HCT116 (cell line): ENCODE measurements around the gene SLC39A12. TPM values are rescaled to one million over a fixed set of nuclear protein-coding genes. Genes with fewer than 3 reads are reported as not detected.

Experiments used
- ATAC-seq: fragments of 200-7000 bp; cut with Tn5 transposase; 2 replicates; pipeline ENCODE4 v1.9.1; 2020; ENCODE audit warnings: mild to moderate bottlenecking, moderate library complexity
- BruUV-seq: library from RNA; stranded (reverse); fragments of 400-500 nt; replicated peaks from 2 replicates; lab custom pipeline; 2021; lab: Mats Ljungman, UMichigan
- CTCF ChIA-PET: fragments of 300-600 bp; sonication (Branson Sonifier 250); formaldehyde crosslinking; loops from one replicate; lab custom pipeline; 2021; ENCODE audit warnings: antibody characterized with exemption; lab: Charles Lee
- POLR2A ChIA-PET: fragments of 300-600, 350-600 bp; sonication (Branson Sonifier 250); formaldehyde crosslinking; loops from one replicate; lab custom pipeline; 2021; ENCODE audit warnings: antibody characterized with exemption; lab: Charles Lee
- RAD21 ChIA-PET, 2 experiments: fragments of 300-600 bp; sonication (Branson Sonifier 250); formaldehyde crosslinking; loops; one replicate each; lab custom pipeline; 2023; ENCODE audit warnings: low total read pairs in 2 of 2; ENCODE audit not compliant: uncharacterized antibody in 2 of 2, unreplicated experiment in 2 of 2, low non-redundant PET in 1 of 2; lab: Charles Lee
- DNase-seq: peaks from one replicate; pipeline ENCODE4 v3.0.0-alpha.2; 2010; ENCODE audit warnings: low read depth, low spot score
- H2AFZ ChIP-seq: fragments of 200-600 bp; shearing (Covaris generic), sonication (generic); 2 replicates; pipeline ENCODE4 v1.6.1; 2017; ENCODE audit warnings: low read depth, mixed run types, mixed read lengths, antibody characterized with exemption, low read length; ENCODE audit not compliant: poor library complexity, severe bottlenecking
- H3K27ac ChIP-seq: 2 replicates; pipeline ENCODE4 v1.5.1; 2012; ENCODE audit warnings: low read depth, low read length
- H3K27me3 ChIP-seq: fragments of 200-600 bp; sonication (generic); 2 replicates; pipeline ENCODE4 v1.6.1; 2016; ENCODE audit warnings: mixed run types, low read length, mixed read lengths; ENCODE audit not compliant: insufficient read depth
- H3K36me3 ChIP-seq, 2 experiments: fragments of 200-500 bp in 1 of 2; fragments of 200-600 bp in 1 of 2; sonication (Bioruptor generic) in 1 of 2; sonication (generic) in 1 of 2; 2 replicates each; pipeline versions ENCODE4 v1.5.1 to v1.6.1; 2014 to 2016; ENCODE audit warnings: low read length in 2 of 2, inconsistent platforms in 1 of 2, mixed read lengths in 1 of 2, mixed run types in 1 of 2; ENCODE audit not compliant: insufficient read depth in 2 of 2, control insufficient read depth in 1 of 2
- H3K4me1 ChIP-seq, 2 experiments: fragments of 200-600 bp in 1 of 2; sonication (generic) in 1 of 2; 2 replicates each; pipeline versions ENCODE4 v1.5.1 to v1.6.1; 2012 to 2017; ENCODE audit warnings: low read length in 2 of 2, inconsistent platforms in 1 of 2, mild to moderate bottlenecking in 1 of 2, mixed read lengths in 1 of 2, mixed run types in 1 of 2, moderate library complexity in 1 of 2; ENCODE audit not compliant: insufficient read depth in 2 of 2, control insufficient read depth in 1 of 2
- H3K4me2 ChIP-seq: fragments of 200-600 bp; sonication (generic); 2 replicates; pipeline ENCODE4 v1.6.1; 2017; ENCODE audit warnings: mixed run types, low read length, mixed read lengths
- H3K4me3 ChIP-seq, 2 experiments: fragments of 200-600 bp in 1 of 2; sonication (generic) in 1 of 2; replicated peaks in 1 of 2; 2 replicates each; pipeline ENCODE4 v1.5.1; 2011 to 2016; ENCODE audit warnings: low read length in 2 of 2, control low read depth in 1 of 2, low read depth in 1 of 2, mild to moderate bottlenecking in 1 of 2, mixed read lengths in 1 of 2, mixed run types in 1 of 2
- H3K79me2 ChIP-seq: fragments of 200-600 bp; sonication (generic); 2 replicates; pipeline ENCODE4 v1.6.1; 2017; ENCODE audit warnings: mild to moderate bottlenecking, mixed run types, low read length, moderate library complexity, mixed read lengths; ENCODE audit not compliant: insufficient read depth
- H3K9ac ChIP-seq: fragments of 200-600 bp; sonication (generic); 2 replicates; pipeline ENCODE4 v1.6.1; 2016; ENCODE audit warnings: low read length, mixed read lengths
- H3K9me2 ChIP-seq: fragments of 200-600 bp; sonication (generic), shearing (Covaris generic); 2 replicates; pipeline ENCODE4 v1.6.1; 2017; ENCODE audit warnings: mixed run types, mild to moderate bottlenecking, moderate library complexity; ENCODE audit not compliant: insufficient read depth
- H3K9me3 ChIP-seq, 2 experiments: fragments of 200-500 bp in 1 of 2; fragments of 200-600 bp in 1 of 2; sonication (Bioruptor generic) in 1 of 2; sonication (generic) in 1 of 2; 2 replicates each; pipeline ENCODE4 v1.6.1; 2014 to 2017; ENCODE audit warnings: low read length in 2 of 2, mixed read lengths in 2 of 2, inconsistent platforms in 1 of 2, low read depth in 1 of 2, mild to moderate bottlenecking in 1 of 2, mixed run types in 1 of 2, moderate library complexity in 1 of 2; ENCODE audit not compliant: control insufficient read depth in 1 of 2, insufficient read depth in 1 of 2
- H4K20me1 ChIP-seq: fragments of 200-600 bp; sonication (generic), shearing (Covaris generic); 2 replicates; pipeline ENCODE4 v1.6.1; 2017; ENCODE audit warnings: mixed run types, mild to moderate bottlenecking, moderate library complexity; ENCODE audit not compliant: insufficient read depth
- CBX3 ChIP-seq: IDR thresholded peaks from 2 replicates; pipeline ENCODE4 v1.6.1; 2012; ENCODE audit warnings: low read depth
- ELF1 ChIP-seq: IDR thresholded peaks from 2 replicates; pipeline ENCODE4 v1.6.1; 2012; ENCODE audit warnings: low read depth, borderline replicate concordance
- EZH2 ChIP-seq: fragments of 200-600 bp; sonication (generic); IDR thresholded peaks from 2 replicates; pipeline ENCODE4 v1.6.1; 2017; ENCODE audit warnings: antibody characterized with exemption, mixed run types
- EZH2phosphoT487 ChIP-seq: fragments of 200-600 bp; IDR thresholded peaks from 2 replicates; pipeline ENCODE4 v1.6.1; 2018; ENCODE audit warnings: antibody characterized with exemption, borderline replicate concordance
- FOSL1 ChIP-seq: IDR thresholded peaks from 2 replicates; pipeline ENCODE4 v1.6.1; 2012; ENCODE audit warnings: low read depth
- RAD21 ChIP-seq: IDR thresholded peaks from 2 replicates; pipeline ENCODE4 v1.6.1; 2012; ENCODE audit warnings: low read depth, mild to moderate bottlenecking
- SRF ChIP-seq: IDR thresholded peaks from 2 replicates; pipeline ENCODE4 v1.6.1; 2012; ENCODE audit warnings: low read depth
- ZFX ChIP-seq: fragments of 450-650 bp; IDR thresholded peaks from 2 replicates; pipeline ENCODE4 v1.6.1; 2017
- ZNF274 ChIP-seq: fragments of 200-500 bp; sonication (Bioruptor generic); IDR thresholded peaks from 2 replicates; pipeline ENCODE4 v1.6.1; 2014; ENCODE audit warnings: mild to moderate bottlenecking, low read depth, low read length, inconsistent platforms
- intact Hi-C: fragments of 100-400 bp; cut with micrococcal nuclease; formaldehyde crosslinking; loops from 2 replicates; pipeline ENCODE4 v1.10.0; 2022
- total RNA-seq: library from RNA; stranded (reverse); gene quantifications from one replicate; pipeline ENCODE4 v1.2.1, GENCODE V29; 2021; ENCODE audit not compliant: unreplicated experiment
- TF ChIP-seq, protein P1 (sequence below): IDR thresholded peaks from 2 replicates; pipeline ENCODE4 v1.6.1; 2011; ENCODE audit warnings: mild to moderate bottlenecking, low read length, moderate library complexity; ENCODE audit not compliant: insufficient replicate concordance; ENCODE audit errors: extremely low read depth
- TF ChIP-seq, protein P2 (sequence below): IDR thresholded peaks from 2 replicates; pipeline ENCODE4 v1.6.1; 2012
- TF ChIP-seq, protein P3 (sequence below): IDR thresholded peaks from 2 replicates; pipeline ENCODE4 v1.6.1; 2012; ENCODE audit warnings: low read depth
- TF ChIP-seq, protein P4 (sequence below): IDR thresholded peaks from 2 replicates; pipeline ENCODE4 v1.6.1; 2012

The SLC39A12 gene
- total RNA-seq, 1 experiment from 2014 or later: not detected

DNA sequence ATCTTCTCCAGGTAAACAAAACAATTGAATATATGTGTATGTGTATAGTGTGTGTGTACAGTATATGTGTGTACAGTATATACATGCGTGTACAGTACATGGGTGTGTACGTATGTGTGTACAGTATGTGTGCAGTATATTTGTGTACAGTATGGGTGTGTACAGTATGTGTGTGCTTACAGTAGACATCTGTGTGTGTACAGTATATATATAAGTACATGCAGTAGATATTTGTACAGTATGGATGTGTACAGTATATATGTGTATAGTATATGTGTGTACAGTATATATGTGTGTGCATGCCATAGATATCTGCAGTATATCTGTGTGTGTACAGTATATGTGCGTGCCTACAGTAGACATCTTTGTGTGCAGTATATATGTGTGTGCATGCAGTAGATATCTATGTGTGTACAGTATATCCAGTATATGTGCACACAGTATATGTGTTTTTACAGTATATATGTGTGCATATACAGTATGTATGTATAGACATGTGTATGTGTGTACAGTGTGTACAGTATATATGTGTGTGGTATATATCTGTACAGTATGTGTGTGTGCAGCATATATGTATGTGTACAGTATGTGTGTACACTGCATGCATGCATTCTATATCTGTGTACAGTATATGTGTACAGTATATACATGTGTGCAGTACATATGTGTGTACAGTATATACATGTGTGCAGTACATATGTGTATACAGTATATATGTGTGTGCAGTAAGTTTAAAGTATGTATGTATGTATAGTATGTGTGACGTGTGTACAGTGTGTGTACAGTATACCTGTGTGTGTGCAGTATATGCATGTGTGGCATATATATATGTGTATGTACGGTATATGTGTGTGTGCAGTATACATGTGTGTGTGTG lies 37.3 kb upstream of the SLC39A12 start:
- intact Hi-C loops: no loop called here

DNA sequence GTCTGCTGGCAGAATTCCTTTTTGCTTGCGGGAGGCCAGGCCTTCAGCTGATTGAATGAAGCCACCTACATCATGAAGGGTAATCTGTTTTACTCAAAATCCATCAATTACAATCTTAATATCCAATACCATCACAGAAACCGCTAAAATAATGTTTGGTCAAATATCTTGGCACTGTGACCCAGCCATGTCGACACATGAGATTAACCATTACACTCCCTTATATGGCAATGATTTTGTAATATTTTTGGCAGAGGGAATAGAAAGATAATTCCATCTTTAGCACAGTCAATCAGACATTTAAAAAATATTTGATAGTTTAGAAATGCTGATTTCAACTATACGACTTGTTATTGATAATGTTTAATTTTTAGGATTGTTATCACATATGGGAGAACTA lies 36.5 kb upstream of the SLC39A12 start:
- no TSS peak for BruUV-seq
- CTCF ChIA-PET: no interaction called here
- no peak overlapping the region for H3K9ac ChIP-seq
- RAD21 ChIA-PET: no interaction called here
- no peaks in the 10 kb centered on the region for H3K4me1 ChIP-seq
- H3K4me3 ChIP-seq: no peak overlapping the region
- no peaks in the 10 kb centered on the region for H3K27me3 ChIP-seq
- no peaks in the 10 kb centered on the region for H4K20me1 ChIP-seq
- H3K4me2 ChIP-seq: no peak overlapping the region
- H3K79me2 ChIP-seq: no peaks in the 10 kb centered on the region
- POLR2A ChIA-PET: no interaction called here
- intact Hi-C loops: no loop called here
- H3K27ac ChIP-seq: no peak overlapping the region
- TF ChIP-seq, protein P1, sequence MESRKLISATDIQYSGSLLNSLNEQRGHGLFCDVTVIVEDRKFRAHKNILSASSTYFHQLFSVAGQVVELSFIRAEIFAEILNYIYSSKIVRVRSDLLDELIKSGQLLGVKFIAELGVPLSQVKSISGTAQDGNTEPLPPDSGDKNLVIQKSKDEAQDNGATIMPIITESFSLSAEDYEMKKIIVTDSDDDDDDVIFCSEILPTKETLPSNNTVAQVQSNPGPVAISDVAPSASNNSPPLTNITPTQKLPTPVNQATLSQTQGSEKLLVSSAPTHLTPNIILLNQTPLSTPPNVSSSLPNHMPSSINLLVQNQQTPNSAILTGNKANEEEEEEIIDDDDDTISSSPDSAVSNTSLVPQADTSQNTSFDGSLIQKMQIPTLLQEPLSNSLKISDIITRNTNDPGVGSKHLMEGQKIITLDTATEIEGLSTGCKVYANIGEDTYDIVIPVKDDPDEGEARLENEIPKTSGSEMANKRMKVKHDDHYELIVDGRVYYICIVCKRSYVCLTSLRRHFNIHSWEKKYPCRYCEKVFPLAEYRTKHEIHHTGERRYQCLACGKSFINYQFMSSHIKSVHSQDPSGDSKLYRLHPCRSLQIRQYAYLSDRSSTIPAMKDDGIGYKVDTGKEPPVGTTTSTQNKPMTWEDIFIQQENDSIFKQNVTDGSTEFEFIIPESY: no peak
- TF ChIP-seq FOSL1 (no peak), EZH2 (no peak), RAD21 (no peak), ELF1 (no peak), SRF (no peak), CBX3 (no peak), EZH2phosphoT487 (no peak), ZFX (no peak)
- TF ChIP-seq, protein P2, sequence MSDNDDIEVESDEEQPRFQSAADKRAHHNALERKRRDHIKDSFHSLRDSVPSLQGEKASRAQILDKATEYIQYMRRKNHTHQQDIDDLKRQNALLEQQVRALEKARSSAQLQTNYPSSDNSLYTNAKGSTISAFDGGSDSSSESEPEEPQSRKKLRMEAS: no peak
- TF ChIP-seq, protein P3, sequence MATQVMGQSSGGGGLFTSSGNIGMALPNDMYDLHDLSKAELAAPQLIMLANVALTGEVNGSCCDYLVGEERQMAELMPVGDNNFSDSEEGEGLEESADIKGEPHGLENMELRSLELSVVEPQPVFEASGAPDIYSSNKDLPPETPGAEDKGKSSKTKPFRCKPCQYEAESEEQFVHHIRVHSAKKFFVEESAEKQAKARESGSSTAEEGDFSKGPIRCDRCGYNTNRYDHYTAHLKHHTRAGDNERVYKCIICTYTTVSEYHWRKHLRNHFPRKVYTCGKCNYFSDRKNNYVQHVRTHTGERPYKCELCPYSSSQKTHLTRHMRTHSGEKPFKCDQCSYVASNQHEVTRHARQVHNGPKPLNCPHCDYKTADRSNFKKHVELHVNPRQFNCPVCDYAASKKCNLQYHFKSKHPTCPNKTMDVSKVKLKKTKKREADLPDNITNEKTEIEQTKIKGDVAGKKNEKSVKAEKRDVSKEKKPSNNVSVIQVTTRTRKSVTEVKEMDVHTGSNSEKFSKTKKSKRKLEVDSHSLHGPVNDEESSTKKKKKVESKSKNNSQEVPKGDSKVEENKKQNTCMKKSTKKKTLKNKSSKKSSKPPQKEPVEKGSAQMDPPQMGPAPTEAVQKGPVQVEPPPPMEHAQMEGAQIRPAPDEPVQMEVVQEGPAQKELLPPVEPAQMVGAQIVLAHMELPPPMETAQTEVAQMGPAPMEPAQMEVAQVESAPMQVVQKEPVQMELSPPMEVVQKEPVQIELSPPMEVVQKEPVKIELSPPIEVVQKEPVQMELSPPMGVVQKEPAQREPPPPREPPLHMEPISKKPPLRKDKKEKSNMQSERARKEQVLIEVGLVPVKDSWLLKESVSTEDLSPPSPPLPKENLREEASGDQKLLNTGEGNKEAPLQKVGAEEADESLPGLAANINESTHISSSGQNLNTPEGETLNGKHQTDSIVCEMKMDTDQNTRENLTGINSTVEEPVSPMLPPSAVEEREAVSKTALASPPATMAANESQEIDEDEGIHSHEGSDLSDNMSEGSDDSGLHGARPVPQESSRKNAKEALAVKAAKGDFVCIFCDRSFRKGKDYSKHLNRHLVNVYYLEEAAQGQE: no peak
- H2AFZ ChIP-seq: no peak overlapping the region
- H3K9me3 ChIP-seq: no peaks in the 10 kb centered on the region
- no peaks in the 10 kb centered on the region for H3K36me3 ChIP-seq
- no peak for ATAC-seq
- no peak for DNase-seq
- H3K9me2 ChIP-seq: no peaks in the 10 kb centered on the region

More for the DNA sequence above, 37.3 kb upstream of the SLC39A12 start:
- H4K20me1 ChIP-seq: no peaks in the 10 kb centered on the region
- H3K4me1 ChIP-seq: no peaks in the 10 kb centered on the region
- H3K4me3 ChIP-seq: no peak overlapping the region
- H2AFZ ChIP-seq: no peak overlapping the region
- ChIA-PET CTCF (no interaction called here), POLR2A (no interaction called here)
- no peaks in the 10 kb centered on the region for H3K27me3 ChIP-seq
- DNase-seq (no peak), ATAC-seq (no peak)
- H3K27ac ChIP-seq: no peak overlapping the region
- TF ChIP-seq, protein P4, sequence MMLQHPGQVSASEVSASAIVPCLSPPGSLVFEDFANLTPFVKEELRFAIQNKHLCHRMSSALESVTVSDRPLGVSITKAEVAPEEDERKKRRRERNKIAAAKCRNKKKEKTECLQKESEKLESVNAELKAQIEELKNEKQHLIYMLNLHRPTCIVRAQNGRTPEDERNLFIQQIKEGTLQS: no peak
- TF ChIP-seq EZH2 (no peak), ZNF274 (no peak)
- TF ChIP-seq, all 23 proteins: peak for 0
- RAD21 ChIA-PET: no interaction called here
- no peak overlapping the region for H3K9ac ChIP-seq
- H3K9me3 ChIP-seq: no peaks in the 10 kb centered on the region
- no peaks in the 10 kb centered on the region for H3K9me2 ChIP-seq
- no peaks in the 10 kb centered on the region for H3K36me3 ChIP-seq
- H3K79me2 ChIP-seq: no peaks in the 10 kb centered on the region
- H3K4me2 ChIP-seq: no peak overlapping the region
- no TSS peak for BruUV-seq
